Measurements from ENCODE around the gene NPAS3. TPM values are rescaled to one million over a fixed set of nuclear protein-coding genes. Genes with fewer than 3 reads are reported as not detected.

NPAS3 gene
- total RNA-seq, 1 experiment from 2014 or later = 0.36 TPM

DNA sequence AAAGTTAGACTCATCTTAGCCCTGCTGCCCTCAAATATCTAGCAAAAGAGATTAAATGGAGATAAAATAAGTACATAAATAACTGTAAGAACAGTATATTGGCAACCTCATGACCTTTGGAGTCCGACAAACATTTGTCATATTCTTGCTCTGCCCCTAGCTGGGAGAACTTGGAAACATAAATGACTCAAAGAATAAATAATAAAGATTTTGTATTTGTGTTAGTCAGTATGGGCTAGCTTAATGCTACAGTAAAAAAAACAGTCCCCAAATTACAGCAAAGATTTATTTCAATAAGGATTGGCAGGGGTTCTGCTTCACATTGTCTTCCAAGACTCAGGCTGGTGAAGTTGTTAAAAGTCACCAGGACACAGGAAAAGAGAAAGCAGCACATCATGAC is 791.5 kb downstream of the NPAS3 start:
- no peak overlapping the region for H3K9ac ChIP-seq (ENCODE audit: low read length)
- H2AFZ ChIP-seq (ENCODE audit: low read length) = no peak overlapping the region
- DNase-seq (peak; percentile 85), ATAC-seq (peak; percentile 95)
- peaks cover 30% of the 10 kb centered on the region for H3K4me1 ChIP-seq (ENCODE audit: insufficient read depth, low read length)
- H3K79me2 ChIP-seq (ENCODE audit: low read length) = no peaks in the 10 kb centered on the region
- intact Hi-C loops (cut with micrococcal nuclease) = no loop called here
- no peak overlapping the region for H3K4me3 ChIP-seq (ENCODE audit: low read length)
- H4K20me1 ChIP-seq (ENCODE audit: low read length) = no peaks in the 10 kb centered on the region
- no TSS peak for BruUV-seq (replicated peaks)
- CTCF ChIA-PET = interaction anchor here (0.6 to 0.7 kb wide), 3 partner anchors 78 to 936 kb away, joined by 3 read pairs; no protein-coding TSS in a partner anchor
- H3K9me3 ChIP-seq (ENCODE audit: low read length) = no peaks in the 10 kb centered on the region
- peak overlapping the region; percentile 68 for H3K27ac ChIP-seq (ENCODE audit: low read length)
- peak overlapping the region; percentile 19 for H3K4me2 ChIP-seq (ENCODE audit: low read length)
- no peaks in the 10 kb centered on the region for H3K27me3 ChIP-seq (ENCODE audit: low read length)
- H3K36me3 ChIP-seq (ENCODE audit: low read depth, low read length) = no peaks in the 10 kb centered on the region
- no peaks in the 10 kb centered on the region for H3F3A ChIP-seq (ENCODE audit: low read length, unreplicated experiment)
- POLR2A ChIA-PET (ENCODE audit: unreplicated experiment) = interaction anchor here (0.6 kb wide), 1 partner anchor 92 kb away, joined by 6 read pairs; no protein-coding TSS in a partner anchor
- no peaks in the 10 kb centered on the region for H3K9me2 ChIP-seq (replicated peaks; ENCODE audit: low read length)
- TF ChIP-seq, protein P1, sequence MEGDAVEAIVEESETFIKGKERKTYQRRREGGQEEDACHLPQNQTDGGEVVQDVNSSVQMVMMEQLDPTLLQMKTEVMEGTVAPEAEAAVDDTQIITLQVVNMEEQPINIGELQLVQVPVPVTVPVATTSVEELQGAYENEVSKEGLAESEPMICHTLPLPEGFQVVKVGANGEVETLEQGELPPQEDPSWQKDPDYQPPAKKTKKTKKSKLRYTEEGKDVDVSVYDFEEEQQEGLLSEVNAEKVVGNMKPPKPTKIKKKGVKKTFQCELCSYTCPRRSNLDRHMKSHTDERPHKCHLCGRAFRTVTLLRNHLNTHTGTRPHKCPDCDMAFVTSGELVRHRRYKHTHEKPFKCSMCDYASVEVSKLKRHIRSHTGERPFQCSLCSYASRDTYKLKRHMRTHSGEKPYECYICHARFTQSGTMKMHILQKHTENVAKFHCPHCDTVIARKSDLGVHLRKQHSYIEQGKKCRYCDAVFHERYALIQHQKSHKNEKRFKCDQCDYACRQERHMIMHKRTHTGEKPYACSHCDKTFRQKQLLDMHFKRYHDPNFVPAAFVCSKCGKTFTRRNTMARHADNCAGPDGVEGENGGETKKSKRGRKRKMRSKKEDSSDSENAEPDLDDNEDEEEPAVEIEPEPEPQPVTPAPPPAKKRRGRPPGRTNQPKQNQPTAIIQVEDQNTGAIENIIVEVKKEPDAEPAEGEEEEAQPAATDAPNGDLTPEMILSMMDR (conservative IDR thresholded peaks at IDR 0.05; ENCODE audit: low read depth, low read length) = no peak
- no peak for TF ChIP-seq EZH2 (IDR thresholded peaks at IDR 0.05; ENCODE audit: low read length, unreplicated experiment)
- no peak for TF ChIP-seq EZH2phosphoT487 (IDR thresholded peaks at IDR 0.05; ENCODE audit: borderline replicate concordance, low read length)

DNA sequence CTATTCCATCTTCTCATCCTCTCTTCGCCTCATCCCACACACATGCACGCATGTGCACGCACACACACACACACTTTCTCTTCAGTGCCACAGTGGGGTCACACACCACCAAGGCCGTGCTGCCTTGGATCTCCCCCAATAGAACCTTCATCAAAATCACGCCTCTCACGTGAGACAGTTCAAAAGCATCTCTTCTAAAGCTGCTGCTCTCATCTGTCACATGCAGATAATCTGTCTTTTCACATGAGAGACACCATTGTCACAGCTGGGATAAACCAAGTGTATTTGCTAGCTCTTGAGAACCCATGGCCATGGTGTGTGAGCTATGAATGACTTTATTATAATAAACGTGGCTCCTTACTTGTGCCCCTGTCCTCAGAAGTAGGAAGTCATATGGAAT is 793.5 kb downstream of the NPAS3 start:
- H3K79me2 ChIP-seq (ENCODE audit: low read length) = no peaks in the 10 kb centered on the region
- H3K9me2 ChIP-seq (replicated peaks; ENCODE audit: low read length) = no peaks in the 10 kb centered on the region
- CTCF ChIA-PET = no interaction called here
- H3K36me3 ChIP-seq (ENCODE audit: low read depth, low read length) = no peaks in the 10 kb centered on the region
- H3K27me3 ChIP-seq (ENCODE audit: low read length) = no peaks in the 10 kb centered on the region
- intact Hi-C loops (cut with micrococcal nuclease) = no loop called here
- peaks cover 5% of the 10 kb centered on the region for H3F3A ChIP-seq (ENCODE audit: low read length, unreplicated experiment)
- POLR2A ChIA-PET (ENCODE audit: unreplicated experiment) = no interaction called here
- peaks cover 35% of the 10 kb centered on the region for H3K4me1 ChIP-seq (ENCODE audit: insufficient read depth, low read length)
- no peak overlapping the region for H3K27ac ChIP-seq (ENCODE audit: low read length)
- no peak overlapping the region for H3K4me3 ChIP-seq (ENCODE audit: low read length)
- H3K4me2 ChIP-seq (ENCODE audit: low read length) = no peak overlapping the region
- BruUV-seq (replicated peaks) = no TSS peak
- H2AFZ ChIP-seq (ENCODE audit: low read length) = no peak overlapping the region
- ATAC-seq = no peak
- no peak for DNase-seq
- TF ChIP-seq, protein P1 (conservative IDR thresholded peaks at IDR 0.05; ENCODE audit: low read depth, low read length) = no peak
- TF ChIP-seq EZH2 (IDR thresholded peaks at IDR 0.05; ENCODE audit: low read length, unreplicated experiment) (no peak), EZH2phosphoT487 (IDR thresholded peaks at IDR 0.05; ENCODE audit: borderline replicate concordance, low read length) (no peak)
- no peaks in the 10 kb centered on the region for H3K9me3 ChIP-seq (ENCODE audit: low read length)
- no peaks in the 10 kb centered on the region for H4K20me1 ChIP-seq (ENCODE audit: low read length)
- no peak overlapping the region for H3K9ac ChIP-seq (ENCODE audit: low read length)

DNA sequence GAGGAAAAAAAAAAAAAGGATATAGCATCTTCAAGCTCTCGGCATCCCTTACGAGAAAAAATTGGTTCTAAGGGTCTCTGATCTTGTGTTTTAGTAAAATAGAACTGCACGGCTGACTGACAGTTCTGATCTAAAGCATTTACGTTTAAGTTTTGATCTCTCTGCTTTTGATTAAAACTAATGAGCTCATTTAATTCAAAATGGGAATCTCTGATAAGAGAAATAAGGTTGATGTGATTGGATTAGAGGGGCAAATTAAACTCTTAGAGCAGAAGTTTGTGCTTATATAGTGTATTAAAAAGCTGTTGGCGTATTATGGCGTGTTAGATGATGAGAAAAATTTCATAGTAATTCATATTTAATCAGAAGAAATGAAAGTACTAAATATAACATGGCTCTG is 794.6 kb downstream of the NPAS3 start:
- no peaks in the 10 kb centered on the region for H4K20me1 ChIP-seq (ENCODE audit: low read length)
- no peak overlapping the region for H3K4me2 ChIP-seq (ENCODE audit: low read length)
- no peaks in the 10 kb centered on the region for H3K9me3 ChIP-seq (ENCODE audit: low read length)
- intact Hi-C loops (cut with micrococcal nuclease) = no loop called here
- no TSS peak for BruUV-seq (replicated peaks)
- H2AFZ ChIP-seq (ENCODE audit: low read length) = no peak overlapping the region
- DNase-seq (no peak), ATAC-seq (no peak)
- H3K27me3 ChIP-seq (ENCODE audit: low read length) = no peaks in the 10 kb centered on the region
- H3K36me3 ChIP-seq (ENCODE audit: low read depth, low read length) = no peaks in the 10 kb centered on the region
- ChIA-PET CTCF (interaction anchor here (0.6 kb wide), 2 partner anchors 13 to 95 kb away, joined by 3 read pairs; no protein-coding TSS in a partner anchor), POLR2A (ENCODE audit: unreplicated experiment) (no interaction called here)
- no peak overlapping the region for H3K27ac ChIP-seq (ENCODE audit: low read length)
- H3F3A ChIP-seq (ENCODE audit: low read length, unreplicated experiment) = peaks cover 5% of the 10 kb centered on the region
- no peak overlapping the region for H3K9ac ChIP-seq (ENCODE audit: low read length)
- H3K9me2 ChIP-seq (replicated peaks; ENCODE audit: low read length) = no peaks in the 10 kb centered on the region
- no peaks in the 10 kb centered on the region for H3K79me2 ChIP-seq (ENCODE audit: low read length)
- no peak overlapping the region for H3K4me3 ChIP-seq (ENCODE audit: low read length)
- peaks cover 35% of the 10 kb centered on the region for H3K4me1 ChIP-seq (ENCODE audit: insufficient read depth, low read length)
- no peak for TF ChIP-seq EZH2phosphoT487 (IDR thresholded peaks at IDR 0.05; ENCODE audit: borderline replicate concordance, low read length)
- TF ChIP-seq, protein P1 (conservative IDR thresholded peaks at IDR 0.05; ENCODE audit: low read depth, low read length) = no peak
- no peak for TF ChIP-seq EZH2 (IDR thresholded peaks at IDR 0.05; ENCODE audit: low read length, unreplicated experiment)

All from PC-3 (cell line).